ENCODE results near the gene RAPGEF6. TPM values are rescaled to one million over a fixed set of nuclear protein-coding genes. Genes with fewer than 3 reads are reported as not detected.

The RAPGEF6 gene
- total RNA-seq, 2 donors from 2014 or later: 19.2 to 24.0 TPM

- Histone ChIP-seq H3K9me3 (ENCODE audit: control insufficient read depth, low read length) (no peaks in the 10 kb centered on the region), H3K4me3 (ENCODE audit: low read length) (no peak overlapping the region), H3K27me3 (ENCODE audit: control insufficient read depth, insufficient read depth, low read length, poor library complexity, severe bottlenecking) (no peaks in the 10 kb centered on the region), H3K36me3 (ENCODE audit: control insufficient read depth, insufficient read depth, low read length) (peaks cover 62% of the 10 kb centered on the region), H3K4me1 (ENCODE audit: control insufficient read depth, insufficient read depth, low read length) (no peaks in the 10 kb centered on the region), H3K9ac (ENCODE audit: extremely low read depth, low read length, poor library complexity, severe bottlenecking) (no peak overlapping the region), H3K27ac (ENCODE audit: low read depth, low read length) (no peak overlapping the region)
- Mint-ChIP-seq H3K4me1 (peaks cover 2% of the 10 kb centered on the region), H3K36me3 (ENCODE audit: low read depth) (peaks cover 43% of the 10 kb centered on the region), H3K9me3 (no peaks in the 10 kb centered on the region), H3K4me3 (no peak overlapping the region), H3K27me3 (ENCODE audit: insufficient read depth) (no peaks in the 10 kb centered on the region), H3K27ac (peak overlapping the region; percentile 33)
- no peak for DNase-seq
- no peak for TF ChIP-seq CTCF (conservative IDR thresholded peaks at IDR 0.05)
- 89 to 93% methylated on average over 1 of the region's 1 CpG for WGBS, 2 experiments (ENCODE audit: insufficient coverage in 1 of 2, insufficient read length in 1 of 2)
Measured at GRCh38 chr5:131496400-131496713, 138.7 kb downstream of the RAPGEF6 start.

GRCh38 chr5:131495536-131496399 lies 139.3 kb downstream of the RAPGEF6 start:
- peaks cover 62% of the 10 kb centered on the region for H3K36me3 ChIP-seq (ENCODE audit: control insufficient read depth, insufficient read depth, low read length)
- Mint-ChIP-seq H3K27ac (peak overlapping the region; percentile 26), H3K9me3 (no peaks in the 10 kb centered on the region), H3K27me3 (ENCODE audit: insufficient read depth) (no peaks in the 10 kb centered on the region), H3K36me3 (ENCODE audit: low read depth) (peaks cover 48% of the 10 kb centered on the region), H3K4me3 (no peak overlapping the region), H3K4me1 (peaks cover 2% of the 10 kb centered on the region)
- no peaks in the 10 kb centered on the region for H3K4me1 ChIP-seq (ENCODE audit: control insufficient read depth, insufficient read depth, low read length)
- H3K4me3 ChIP-seq (ENCODE audit: low read length): no peak overlapping the region
- H3K9me3 ChIP-seq (ENCODE audit: control insufficient read depth, low read length): no peaks in the 10 kb centered on the region
- no peak overlapping the region for H3K9ac ChIP-seq (ENCODE audit: extremely low read depth, low read length, poor library complexity, severe bottlenecking)
- no peak for DNase-seq
- WGBS, 2 experiments (ENCODE audit: insufficient coverage in 1 of 2, insufficient read length in 1 of 2): 92 to 94% methylated on average over 5 to 8 of the region's 8 CpGs
- H3K27me3 ChIP-seq (ENCODE audit: control insufficient read depth, insufficient read depth, low read length, poor library complexity, severe bottlenecking): no peaks in the 10 kb centered on the region
- no peak for TF ChIP-seq CTCF (conservative IDR thresholded peaks at IDR 0.05)
- H3K27ac ChIP-seq (ENCODE audit: low read depth, low read length): no peak overlapping the region

GRCh38 chr5:131491749-131492148 lies 143.3 kb downstream of the RAPGEF6 start:
- Histone ChIP-seq H3K9me3 (ENCODE audit: control insufficient read depth, low read length) (no peaks in the 10 kb centered on the region), H3K36me3 (ENCODE audit: control insufficient read depth, insufficient read depth, low read length) (peaks cover 77% of the 10 kb centered on the region), H3K9ac (ENCODE audit: extremely low read depth, low read length, poor library complexity, severe bottlenecking) (no peak overlapping the region), H3K4me1 (ENCODE audit: control insufficient read depth, insufficient read depth, low read length) (no peaks in the 10 kb centered on the region), H3K27ac (ENCODE audit: low read depth, low read length) (no peak overlapping the region), H3K4me3 (ENCODE audit: low read length) (no peak overlapping the region), H3K27me3 (ENCODE audit: control insufficient read depth, insufficient read depth, low read length, poor library complexity, severe bottlenecking) (no peaks in the 10 kb centered on the region)
- H3K27ac Mint-ChIP-seq: no peak overlapping the region
- H3K4me1 Mint-ChIP-seq: peaks cover 2% of the 10 kb centered on the region
- no peaks in the 10 kb centered on the region for H3K27me3 Mint-ChIP-seq (ENCODE audit: insufficient read depth)
- WGBS, 2 experiments (ENCODE audit: insufficient coverage in 1 of 2, insufficient read length in 1 of 2): 100% methylated on average over 1 of the region's 1 CpG
- H3K4me3 Mint-ChIP-seq: no peak overlapping the region
- DNase-seq: no peak
- H3K9me3 Mint-ChIP-seq: no peaks in the 10 kb centered on the region
- no peak for TF ChIP-seq CTCF (conservative IDR thresholded peaks at IDR 0.05)
- peaks cover 57% of the 10 kb centered on the region for H3K36me3 Mint-ChIP-seq (ENCODE audit: low read depth)

Data from endodermal cell (in vitro differentiated cells).